Ectodermal cell (in vitro differentiated cells): ENCODE data around the gene ZNF124. TPM values are rescaled to one million over a fixed set of nuclear protein-coding genes. Genes with fewer than 3 reads are reported as not detected.
"Not testable (repeated sequence)": the region's sequence is repeated elsewhere in the genome, so short reads cannot be mapped to it uniquely, and the experiment has no call there.

Experiments used
- H3K27ac ChIP-seq: 2 replicates; pipeline ENCODE4 v1.7.0; 2013; ENCODE audit warnings: mild to moderate bottlenecking, low read depth, low read length; ENCODE audit not compliant: insufficient read depth, poor library complexity, severe bottlenecking
- H3K27me3 ChIP-seq: 2 replicates; pipeline ENCODE4 v1.7.0; 2013; ENCODE audit warnings: mild to moderate bottlenecking, low read length; ENCODE audit not compliant: insufficient read depth, control insufficient read depth, poor library complexity, severe bottlenecking
- H3K36me3 ChIP-seq: one replicate; pipeline ENCODE4 v1.7.0; 2013; ENCODE audit warnings: low read length; ENCODE audit not compliant: control insufficient read depth, insufficient read depth
- H3K4me1 ChIP-seq: one replicate; pipeline ENCODE4 v1.7.0; 2013; ENCODE audit warnings: low read length; ENCODE audit not compliant: control insufficient read depth, insufficient read depth
- H3K4me3 ChIP-seq: 2 replicates; pipeline ENCODE4 v1.7.0; 2013; ENCODE audit warnings: low read depth, low read length, control low read depth; ENCODE audit not compliant: insufficient read depth
- H3K9me3 ChIP-seq: 2 replicates; pipeline ENCODE4 v1.7.0; 2013; ENCODE audit warnings: mild to moderate bottlenecking, low read length, moderate library complexity; ENCODE audit not compliant: control insufficient read depth
- WGBS, 2 experiments: methylation state at CpG; one replicate each; pipeline ENCODE4 v1.1.7; 2013; ENCODE audit warnings: missing lambda C conversion rate in 2 of 2; 5-methylcytosine and 5-hydroxymethylcytosine counted together
- polyA plus RNA-seq, 4 experiments: library from polyadenylated mRNA; stranded (reverse); fragments of 50-300 nt; gene quantifications; one replicate each; pipeline ENCODE4 v1.2.3, GENCODE V29; 2013

ZNF124 gene
- polyA plus RNA-seq (2013, experiment 1 of 4), result 19.5 TPM
- 24.0 TPM for polyA plus RNA-seq (2013, experiment 2 of 4)
- 26.5 TPM for polyA plus RNA-seq (2013, experiment 3 of 4)
- 27.8 TPM for polyA plus RNA-seq (2013, experiment 4 of 4)

DNA sequence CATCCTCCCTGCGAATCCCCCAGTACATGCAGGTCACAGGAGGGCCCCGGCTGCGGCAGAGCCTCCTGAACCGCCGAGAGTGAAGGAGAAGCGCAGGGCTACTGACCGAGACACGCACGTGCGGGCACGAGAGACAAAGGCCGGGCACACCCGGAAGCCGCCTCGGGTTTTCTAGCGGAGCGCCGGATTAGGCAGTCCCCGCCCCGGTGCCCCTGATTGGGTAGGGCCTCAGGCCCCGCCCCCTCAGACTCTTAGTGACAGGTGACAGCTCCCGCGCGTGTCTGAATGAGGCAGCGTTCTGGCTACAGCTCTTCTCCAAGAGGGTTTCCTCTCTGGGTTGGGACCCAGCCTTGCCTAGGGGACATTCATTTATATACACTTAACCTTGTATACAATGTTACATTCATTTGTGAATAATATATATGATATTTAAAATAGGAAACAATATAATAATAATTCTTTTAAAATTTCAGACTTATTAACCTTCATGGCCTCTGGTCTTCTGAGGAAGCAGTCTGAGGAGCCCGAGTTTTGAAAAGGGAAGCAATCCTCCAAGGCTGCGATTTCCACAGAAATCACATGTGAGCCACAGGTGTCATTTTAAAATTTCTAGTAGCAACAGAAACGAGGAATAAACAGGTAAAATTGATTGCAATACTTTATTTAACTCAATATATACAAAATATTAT is at the start of gene ZNF124:
Gene ZNF124 (minus strand): TSS at position 146 of the 689 bp plus-strand sequence. CDS start 143 bp downstream, at position 3.
- not testable (repeated sequence) for H3K4me3 ChIP-seq, H3K4me1 ChIP-seq, H3K36me3 ChIP-seq, H3K9me3 ChIP-seq, H3K27ac ChIP-seq, H3K27me3 ChIP-seq
- 75 to 84% methylated on average over 2 of the region's 28 CpGs for WGBS, 2 experiments

DNA sequence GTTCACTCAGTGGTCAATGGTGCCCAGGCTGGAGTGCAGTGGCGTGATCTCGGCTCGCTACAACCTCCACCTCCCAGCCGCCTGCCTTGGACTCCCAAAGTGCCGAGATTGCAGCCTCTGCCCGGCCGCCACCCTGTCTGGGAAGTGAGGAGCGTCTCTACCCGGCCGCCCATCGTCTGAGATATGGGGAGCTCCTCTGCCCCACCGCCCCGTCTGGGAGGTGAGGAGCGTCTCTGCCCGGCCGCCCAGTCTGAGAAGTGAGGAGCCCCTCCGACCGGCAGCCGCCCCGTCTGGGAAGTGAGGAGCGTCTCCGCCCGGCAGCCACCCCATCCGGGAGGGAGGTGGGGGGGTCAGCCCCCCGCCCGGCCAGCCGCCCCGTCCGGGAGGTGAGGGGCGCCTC is 48.5 kb upstream of the ZNF124 start:
- H3K27ac ChIP-seq, H3K27me3 ChIP-seq, H3K4me3 ChIP-seq, H3K9me3 ChIP-seq, H3K36me3 ChIP-seq, H3K4me1 ChIP-seq: not testable (repeated sequence)
- 95 to 96% methylated on average over 20 of the region's 30 CpGs for WGBS, 2 experiments

DNA sequence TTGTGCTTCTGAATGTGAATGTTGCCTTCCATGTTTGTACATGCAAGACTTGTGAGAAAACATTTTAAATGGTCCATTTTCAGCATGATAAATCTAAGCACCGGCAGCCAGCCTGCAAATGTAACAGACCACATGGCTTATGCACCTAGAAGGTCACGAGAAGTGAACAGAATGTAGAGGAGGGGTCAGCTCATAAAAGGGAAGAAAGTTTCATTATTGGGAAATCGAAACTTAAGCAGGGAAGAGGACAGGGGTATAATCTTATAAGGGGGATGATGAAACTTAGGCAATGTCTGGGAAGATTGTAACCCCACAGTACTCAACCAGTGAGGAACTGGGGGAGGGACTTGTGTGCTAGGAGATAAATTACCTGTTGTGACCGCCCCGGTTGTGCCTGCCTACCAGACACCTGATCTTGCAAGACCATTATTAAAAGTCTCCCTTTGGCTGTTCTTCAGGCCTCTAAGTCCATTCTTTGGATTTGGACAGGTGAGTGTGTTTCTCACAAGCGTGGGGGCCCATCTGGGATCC is 46.4 kb upstream of the ZNF124 start:
- WGBS, 2 experiments, result 83 to 89% methylated on average over 5 to 6 of the region's 6 CpGs
- H3K4me3 ChIP-seq, result no peak overlapping the region

DNA sequence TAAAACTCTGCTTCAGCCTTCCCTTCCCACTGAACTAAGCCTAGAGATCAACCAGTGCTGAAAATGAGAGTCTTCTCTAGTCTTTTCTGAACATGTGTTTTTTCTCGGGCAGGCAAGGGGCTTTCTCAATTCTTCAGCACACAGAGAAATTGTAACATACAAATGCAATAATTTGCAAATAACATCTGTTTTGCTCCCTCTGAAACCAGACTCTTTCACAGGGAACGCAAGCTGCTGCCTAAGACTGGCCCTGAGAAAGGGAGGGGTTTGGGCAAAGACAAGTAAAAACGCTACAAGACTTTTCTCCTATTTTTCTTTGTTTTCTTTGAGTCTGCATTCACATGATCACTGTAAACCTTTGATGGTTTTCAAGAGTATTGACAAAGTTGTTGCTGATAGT is 44.4 kb upstream of the ZNF124 start:
- Histone ChIP-seq H3K9me3 (no peaks in the 10 kb centered on the region), H3K36me3 (no peaks in the 10 kb centered on the region), H3K27me3 (no peaks in the 10 kb centered on the region), H3K4me3 (no peak overlapping the region), H3K27ac (no peak overlapping the region), H3K4me1 (no peaks in the 10 kb centered on the region)
- WGBS, 2 experiments, result 81 to 87% methylated on average over 3 of the region's 3 CpGs

More for the DNA sequence above, 46.4 kb upstream of the ZNF124 start:
- Histone ChIP-seq H3K27ac (no peak overlapping the region), H3K9me3 (no peaks in the 10 kb centered on the region), H3K4me1 (no peaks in the 10 kb centered on the region), H3K27me3 (no peaks in the 10 kb centered on the region), H3K36me3 (no peaks in the 10 kb centered on the region)

DNA sequence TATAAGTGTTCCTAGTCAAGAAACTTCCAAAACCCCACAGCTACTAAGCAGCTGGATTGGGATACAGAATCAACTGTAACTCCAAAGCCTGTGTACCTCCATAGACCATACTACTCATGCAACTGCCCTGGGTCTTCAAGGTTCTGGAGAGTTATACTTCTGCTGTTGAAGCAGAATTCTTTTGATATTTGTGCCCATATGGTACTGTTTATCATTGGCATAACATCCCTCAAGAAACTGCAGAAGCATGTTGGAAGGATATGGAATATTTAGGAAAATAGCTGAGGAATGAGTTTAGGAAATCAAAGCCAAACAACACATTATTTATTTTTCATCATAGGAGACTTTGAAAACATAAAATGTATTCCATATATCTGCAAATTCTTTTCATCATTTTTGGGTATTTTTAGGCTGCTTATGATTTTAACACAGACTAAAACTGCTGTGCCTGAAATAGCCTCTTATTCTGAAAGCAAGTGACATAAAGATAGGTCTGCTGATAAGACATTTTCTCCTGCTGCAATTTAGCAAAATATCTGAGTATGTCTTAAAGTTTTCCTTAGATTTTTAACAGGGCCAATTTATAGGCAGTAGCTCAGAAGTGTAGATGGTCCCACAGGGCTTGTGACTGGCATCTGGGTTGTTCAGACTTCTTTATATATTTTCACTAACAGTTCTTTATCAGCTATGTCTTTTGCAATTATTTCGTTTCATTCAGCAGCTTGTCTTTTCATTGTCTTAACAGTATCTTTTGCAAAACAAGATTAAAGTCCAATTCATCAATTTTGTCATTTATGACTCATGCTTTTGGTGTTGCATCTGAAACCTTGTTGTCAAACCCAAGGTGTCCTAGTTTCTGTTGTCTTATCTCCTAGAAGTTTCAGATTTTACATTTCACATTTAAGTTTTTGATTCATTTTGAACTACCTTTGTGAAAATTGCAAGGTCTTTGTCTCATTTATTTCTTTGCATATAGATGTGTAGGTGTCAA is 41.1 kb upstream of the ZNF124 start:
- Histone ChIP-seq H3K4me1 (peaks cover 11% of the 10 kb centered on the region), H3K9me3 (no peaks in the 10 kb centered on the region), H3K27me3 (no peaks in the 10 kb centered on the region), H3K4me3 (no peak overlapping the region), H3K36me3 (no peaks in the 10 kb centered on the region), H3K27ac (no peak overlapping the region)
- WGBS, 2 experiments, result 83 to 96% methylated on average over 1 of the region's 1 CpG

DNA sequence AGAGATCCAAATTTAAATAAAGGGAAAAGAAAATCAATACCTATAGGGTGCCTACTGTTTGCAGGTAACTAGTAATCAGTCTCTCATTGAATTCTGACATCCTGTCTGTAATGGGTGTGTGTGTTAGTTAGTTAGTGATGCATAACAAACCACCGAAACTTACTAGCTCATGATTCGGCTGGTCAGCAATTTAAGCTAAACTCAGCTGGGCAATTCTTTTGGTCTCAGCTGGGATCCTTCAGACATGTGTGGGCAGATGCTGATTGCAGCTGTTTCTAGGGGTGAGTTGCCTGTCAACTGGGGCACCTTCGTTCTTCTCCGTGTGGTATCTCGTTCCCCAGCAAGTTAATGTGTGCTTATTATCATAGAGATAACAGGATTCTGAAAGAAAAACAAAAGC is 40.2 kb upstream of the ZNF124 start:
- Histone ChIP-seq H3K27me3 (no peaks in the 10 kb centered on the region), H3K4me3 (no peak overlapping the region), H3K27ac (no peak overlapping the region), H3K9me3 (no peaks in the 10 kb centered on the region), H3K36me3 (no peaks in the 10 kb centered on the region), H3K4me1 (peaks cover 11% of the 10 kb centered on the region)
- 71 to 83% methylated on average over 5 of the region's 5 CpGs for WGBS, 2 experiments

DNA sequence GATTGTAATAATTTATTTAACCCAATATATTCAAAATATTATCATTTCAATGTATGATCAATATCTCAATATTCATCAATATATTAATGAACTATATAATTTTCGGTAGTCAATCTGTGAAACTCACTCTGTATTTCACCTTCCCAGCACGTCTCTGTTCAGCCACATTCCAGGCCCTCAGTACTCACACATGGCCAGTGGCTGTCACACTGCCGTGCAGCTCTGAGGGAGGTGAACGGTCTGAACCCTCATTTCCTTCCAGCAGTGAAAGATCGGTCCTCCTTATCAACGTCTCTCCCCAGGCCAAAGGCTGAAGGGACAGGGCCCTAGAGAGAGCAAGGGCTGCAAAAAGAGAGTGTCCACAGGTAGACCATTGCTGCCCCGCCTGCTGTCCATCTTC is 39.5 kb upstream of the ZNF124 start:
- no peaks in the 10 kb centered on the region for H3K36me3 ChIP-seq
- no peaks in the 10 kb centered on the region for H3K9me3 ChIP-seq
- H3K27me3 ChIP-seq, result no peaks in the 10 kb centered on the region
- peaks cover 11% of the 10 kb centered on the region for H3K4me1 ChIP-seq
- H3K27ac ChIP-seq, result no peak overlapping the region
- 77 to 79% methylated on average over 7 of the region's 7 CpGs for WGBS, 2 experiments
- no peak overlapping the region for H3K4me3 ChIP-seq

DNA sequence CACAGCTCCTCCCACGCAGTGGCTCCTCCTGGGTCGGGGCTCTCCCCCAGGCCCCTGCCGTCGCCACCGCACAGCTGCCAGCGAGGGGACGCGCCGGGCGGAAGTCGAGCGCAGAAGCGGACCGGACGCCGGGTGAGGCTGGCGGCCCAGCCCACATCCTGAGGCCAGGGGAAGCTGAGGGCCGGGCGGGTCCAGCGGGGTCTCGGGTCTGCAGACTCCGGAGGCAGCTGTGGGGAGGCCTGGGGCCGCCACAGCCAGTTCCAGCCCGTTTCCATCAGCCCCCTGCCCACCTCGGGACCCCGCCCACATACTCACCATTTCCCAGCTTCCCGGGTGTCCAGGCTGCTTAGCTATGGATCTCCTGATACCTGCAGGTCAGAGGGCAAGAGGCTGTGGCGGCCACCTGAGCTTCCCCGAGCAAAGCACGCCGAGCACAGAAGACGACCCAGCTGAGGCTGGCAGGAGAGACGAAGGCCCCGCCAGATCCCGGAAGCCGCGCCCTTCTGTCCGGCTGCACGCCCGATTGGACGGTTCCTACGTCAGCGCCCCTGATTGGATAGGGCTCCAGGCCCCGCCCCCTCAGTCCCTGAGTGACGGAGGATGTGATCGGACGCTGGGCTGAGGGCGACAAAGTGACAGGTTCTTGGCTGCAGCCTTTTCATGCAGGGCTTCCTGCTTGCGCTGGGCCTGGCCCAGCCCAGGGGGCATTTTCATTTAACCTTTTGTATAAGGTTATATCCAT is 38.7 kb upstream of the ZNF124 start:
- Histone ChIP-seq H3K36me3 (no peaks in the 10 kb centered on the region), H3K27ac (peak overlapping the region; percentile 77), H3K4me1 (peaks cover 11% of the 10 kb centered on the region), H3K9me3 (no peaks in the 10 kb centered on the region), H3K4me3 (peak overlapping the region; percentile 81), H3K27me3 (no peaks in the 10 kb centered on the region)
- 0% methylated on average over 48 of the region's 49 CpGs for WGBS, 2 experiments

DNA sequence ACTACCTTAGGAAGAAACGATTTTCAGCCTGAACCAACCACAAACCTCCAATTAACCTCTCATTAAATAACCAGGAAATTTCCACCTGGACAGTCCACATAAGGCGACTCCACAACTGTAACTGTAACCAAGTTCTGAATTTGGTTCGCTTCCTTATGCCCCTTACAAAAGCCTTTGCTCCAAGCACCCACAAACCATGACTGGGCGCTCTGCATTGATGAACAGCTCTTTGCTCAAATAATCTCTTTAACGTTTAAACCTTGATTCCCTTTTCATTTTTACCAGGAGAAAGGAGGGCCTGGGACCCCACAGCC is 38.2 kb upstream of the ZNF124 start:
- Histone ChIP-seq H3K27ac (no peak overlapping the region), H3K4me1 (peaks cover 11% of the 10 kb centered on the region), H3K27me3 (no peaks in the 10 kb centered on the region), H3K4me3 (peak overlapping the region; percentile 81), H3K36me3 (no peaks in the 10 kb centered on the region), H3K9me3 (no peaks in the 10 kb centered on the region)
- 19 to 21% methylated on average over 5 of the region's 5 CpGs for WGBS, 2 experiments
